NCI-H510A (cell line): ENCODE measurements around the gene SPATA20.

Source experiments
- DNase-seq: peaks from one replicate; lab custom pipeline; 2025; lab: John Stamatoyannopoulos, UW

Gene SPATA20

DNA sequence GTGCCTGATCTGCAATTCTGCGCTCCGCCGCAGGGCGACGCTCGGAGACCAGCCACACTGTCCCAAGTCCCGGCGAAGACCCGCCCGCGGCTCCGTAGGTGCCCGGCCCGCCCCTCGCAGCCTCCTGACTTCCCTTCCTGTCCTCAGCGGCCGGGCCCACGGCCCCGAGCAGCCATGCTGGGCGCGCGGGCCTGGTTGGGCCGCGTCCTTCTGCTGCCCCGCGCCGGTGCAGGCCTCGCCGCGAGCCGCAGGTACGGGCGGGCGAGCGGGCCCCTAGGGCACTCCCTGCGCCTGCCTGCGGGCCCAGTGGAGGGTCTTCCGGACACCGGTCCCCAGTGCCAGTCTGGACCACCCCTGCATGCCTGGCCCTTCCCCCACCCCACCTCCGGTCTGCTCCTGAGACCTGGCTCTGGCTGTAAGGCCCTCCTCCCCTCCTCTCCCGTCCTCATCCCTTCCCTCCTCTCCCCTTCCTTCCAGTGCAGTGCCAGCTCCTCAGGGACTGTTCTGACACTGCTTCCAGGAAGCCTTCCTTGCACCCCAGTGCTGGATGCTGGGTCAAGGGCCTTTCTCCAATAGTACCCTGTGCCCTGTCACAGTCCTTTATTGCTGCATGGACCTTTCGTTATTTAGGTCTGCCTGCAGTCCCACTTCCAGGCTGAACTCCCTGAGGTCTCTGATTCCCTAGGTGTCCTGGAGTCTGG is at the start of gene SPATA20:
Gene SPATA20 (plus strand): TSS at position 140 of the 701 bp plus-strand sequence. CDS start 35 bp downstream, at position 175.
- DNase-seq, result peak; percentile 92

DNA sequence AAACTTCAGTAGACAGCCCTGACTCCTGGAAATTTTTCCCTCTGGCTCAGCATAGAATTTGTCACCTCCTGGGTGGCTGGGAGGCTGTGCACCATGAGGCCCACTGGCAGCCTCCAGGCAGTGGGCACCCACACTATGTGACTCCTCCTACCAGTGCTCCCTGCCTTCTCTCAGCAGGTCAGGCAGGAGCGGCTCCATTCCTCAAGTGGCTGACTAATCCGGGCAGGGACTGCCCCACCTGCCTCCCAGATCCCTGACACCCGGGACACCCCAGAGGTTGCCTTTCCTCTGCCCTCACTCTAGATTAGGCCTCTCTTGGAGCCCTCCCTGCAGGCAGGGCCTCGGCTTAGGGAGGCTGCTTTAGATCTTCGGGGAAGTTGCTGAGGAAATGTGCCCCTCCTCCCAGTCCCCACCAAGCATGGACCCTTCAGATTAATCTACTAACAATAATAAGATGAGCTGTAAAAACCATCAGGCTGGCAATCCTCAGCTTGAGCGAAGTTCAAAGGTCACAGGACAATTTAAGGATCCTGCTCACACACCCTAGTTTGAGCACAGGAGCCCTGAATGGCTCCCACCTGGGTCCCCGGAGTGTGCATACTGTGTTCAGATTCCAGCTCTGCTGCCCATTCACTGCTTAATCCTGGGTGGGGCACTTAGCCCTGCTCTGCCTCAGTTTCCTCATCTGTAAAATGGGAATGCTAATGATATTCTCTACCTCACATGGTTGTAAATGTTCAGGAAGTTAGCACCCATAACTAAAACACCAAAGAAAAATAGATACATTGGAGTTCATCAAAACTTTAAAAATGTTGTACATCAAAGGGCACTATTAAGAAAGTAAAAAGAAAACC is 48.7 kb upstream of the SPATA20 start:
- no peak for DNase-seq

DNA sequence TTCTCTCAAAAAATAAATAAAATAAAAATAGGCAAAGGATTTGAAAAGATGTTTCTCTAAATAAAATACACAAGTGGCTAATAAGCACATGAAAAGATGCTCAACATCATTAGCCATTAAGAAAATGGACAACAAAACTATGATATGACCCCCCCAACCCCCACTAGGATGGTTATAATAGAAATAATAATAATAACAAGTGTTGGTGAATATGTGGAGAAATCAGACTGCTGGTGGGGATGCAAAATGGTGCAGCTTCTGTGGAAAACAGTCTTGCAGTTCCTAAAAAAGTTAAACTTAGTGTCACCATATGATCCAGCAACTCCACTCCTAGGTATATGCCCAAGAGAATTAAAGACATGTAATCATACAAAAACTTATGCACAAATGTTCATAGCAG is 47.7 kb upstream of the SPATA20 start:
- DNase-seq, result no peak

DNA sequence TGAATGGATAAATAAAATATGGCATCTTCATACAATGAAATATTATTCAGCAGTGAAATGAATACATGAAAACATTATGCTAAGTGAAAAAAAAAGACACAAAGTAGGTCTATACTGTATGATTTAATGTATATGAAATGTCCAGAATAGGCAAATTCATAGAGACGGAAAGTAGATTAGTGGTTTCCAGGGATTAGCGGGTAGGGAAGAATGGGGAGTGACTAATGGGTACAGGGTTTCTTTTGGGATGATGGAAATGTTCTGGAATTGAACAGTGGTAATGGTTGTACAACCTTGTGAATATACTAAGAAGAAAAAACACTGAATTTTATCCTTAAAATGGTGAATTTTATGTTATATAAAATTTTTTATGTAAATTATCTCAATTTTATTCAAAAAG is 47.3 kb upstream of the SPATA20 start:
- no peak for DNase-seq

DNA sequence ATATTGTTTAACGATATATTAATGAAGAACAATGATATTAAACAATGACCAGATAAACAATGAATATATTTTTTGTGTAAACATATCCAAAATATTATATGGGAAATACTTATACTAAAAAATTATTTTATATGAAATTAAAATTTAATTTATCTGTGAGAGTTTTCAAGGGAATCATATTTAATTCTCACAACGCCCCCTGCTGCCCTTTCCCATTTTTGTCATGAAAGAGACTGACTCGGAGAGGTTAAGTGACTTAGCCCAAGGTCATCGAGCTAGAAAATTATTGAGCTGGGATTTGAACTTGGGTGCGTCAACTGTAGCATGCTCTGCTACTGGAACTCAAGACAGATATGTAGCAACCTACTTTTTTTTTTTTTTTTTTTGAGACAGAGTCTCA is 45.9 kb upstream of the SPATA20 start:
- no peak for DNase-seq

DNA sequence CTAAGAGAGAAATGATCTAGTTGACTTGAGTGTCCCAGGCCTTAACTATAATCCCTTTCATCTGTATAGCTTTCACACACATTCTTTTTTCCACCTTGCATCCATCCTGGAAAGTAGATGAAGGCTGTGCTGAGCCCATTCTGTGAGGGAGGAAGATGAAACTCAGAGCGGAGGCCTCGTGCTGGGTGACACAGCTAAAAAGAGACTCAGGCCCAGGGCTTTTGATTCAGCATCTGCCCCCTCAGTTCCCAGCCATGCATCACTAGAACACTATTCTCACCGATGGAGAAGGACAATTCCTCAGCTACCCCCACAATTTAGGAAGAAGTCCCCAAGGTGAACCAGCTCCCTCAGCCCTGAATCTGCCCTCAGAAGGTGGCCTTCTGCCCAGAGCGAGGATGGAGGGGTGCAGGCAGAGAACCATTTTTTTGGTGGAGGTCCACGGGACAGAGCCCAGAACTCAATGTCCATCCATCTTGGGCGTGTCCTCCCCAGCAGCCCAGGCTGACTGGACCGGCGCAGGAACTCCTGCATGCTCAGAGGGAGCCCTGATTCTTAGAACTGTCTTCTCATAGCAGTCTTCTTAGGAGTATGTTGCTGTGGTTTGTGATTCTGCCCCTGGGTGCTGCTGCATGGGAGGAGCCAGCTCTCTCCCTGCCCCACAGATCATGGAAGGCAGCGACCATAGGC is 44.5 kb upstream of the SPATA20 start:
- DNase-seq, result no peak

DNA sequence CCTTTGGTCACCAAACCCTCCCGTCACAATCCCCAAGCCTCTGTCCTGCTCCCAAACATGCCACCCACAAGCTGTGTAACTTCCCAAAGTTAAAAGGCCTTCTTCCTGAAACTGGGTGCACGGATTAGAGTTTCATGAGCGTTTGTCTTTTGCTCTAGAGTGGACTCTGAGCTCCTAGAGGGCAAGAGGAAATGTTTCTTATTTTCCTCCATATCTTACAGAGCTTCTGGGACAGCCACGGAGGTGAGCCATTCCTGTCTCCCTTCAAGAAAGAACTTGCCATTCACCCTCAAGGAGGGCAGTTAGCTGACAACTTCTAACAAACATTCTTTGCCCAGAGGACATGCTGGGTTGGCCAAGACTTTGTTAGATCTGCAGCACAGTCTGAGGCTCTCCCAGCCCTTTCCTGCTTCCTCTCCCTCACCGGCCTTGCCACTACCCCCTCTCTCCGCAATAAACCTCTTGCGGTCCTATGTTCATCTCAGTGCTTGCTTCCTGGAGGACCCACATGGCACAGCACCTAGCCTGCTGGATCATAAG is 41.3 kb upstream of the SPATA20 start:
- no peak for DNase-seq

DNA sequence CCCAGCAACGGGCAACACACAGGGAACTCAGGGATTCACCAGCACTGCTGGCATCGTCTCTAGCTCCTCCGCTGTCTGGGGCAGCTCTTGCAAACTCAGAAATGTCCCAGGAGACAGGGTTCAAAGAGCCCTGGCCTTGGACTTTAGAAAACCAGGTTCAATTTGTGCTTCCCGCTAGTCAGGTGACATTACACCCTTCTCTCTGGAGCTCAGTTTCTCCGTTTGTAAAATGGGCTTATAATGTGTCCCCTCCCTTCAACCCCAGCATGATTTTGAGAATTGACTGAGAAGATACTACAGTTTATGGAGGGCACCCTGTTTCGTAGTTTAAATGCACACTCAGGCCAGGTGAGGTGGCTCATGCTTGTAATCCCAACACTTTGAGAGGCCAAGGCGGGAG is 40.7 kb upstream of the SPATA20 start:
- DNase-seq, result no peak

DNA sequence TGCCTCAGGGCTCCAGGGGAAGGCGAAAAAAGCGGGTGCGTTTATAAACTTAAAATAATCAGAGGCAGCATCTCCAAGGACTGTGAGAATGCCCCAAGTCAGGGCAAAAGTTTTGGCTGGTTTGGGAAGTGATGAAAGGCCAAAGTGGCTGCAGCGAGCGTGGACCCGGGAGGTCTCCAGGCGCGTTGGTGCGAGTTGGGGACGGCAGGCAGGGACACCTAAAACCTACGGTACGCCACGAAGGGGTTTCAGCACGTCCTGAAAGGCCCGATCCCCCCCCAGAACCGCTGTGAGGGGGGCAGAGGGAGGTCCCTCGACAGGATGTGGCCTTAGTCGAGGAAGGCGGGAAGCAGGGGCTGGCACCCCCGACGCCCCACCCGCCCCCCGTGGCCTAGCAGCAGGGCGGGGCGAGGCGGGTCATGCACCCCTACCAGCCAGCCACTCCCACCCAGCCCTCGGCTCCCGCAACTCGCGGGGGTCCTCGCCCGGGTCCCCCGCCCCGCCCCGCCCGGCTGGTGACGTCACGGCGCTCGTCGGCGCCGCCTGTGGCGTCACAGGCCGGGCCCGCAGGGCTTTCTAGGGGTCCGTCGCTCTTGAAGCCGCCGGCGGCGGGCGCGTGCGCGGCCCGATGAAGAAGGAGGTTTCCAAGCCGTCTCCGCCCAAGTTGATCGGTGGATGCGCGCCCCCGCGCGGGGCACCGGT is 39.0 kb upstream of the SPATA20 start, which contains the start of gene MYCBPAP:
Gene MYCBPAP (plus strand): TSS at position 569 of the 702 bp plus-strand sequence. CDS start 236 bp downstream, outside the sequence.
- peak; percentile 66 for DNase-seq

DNA sequence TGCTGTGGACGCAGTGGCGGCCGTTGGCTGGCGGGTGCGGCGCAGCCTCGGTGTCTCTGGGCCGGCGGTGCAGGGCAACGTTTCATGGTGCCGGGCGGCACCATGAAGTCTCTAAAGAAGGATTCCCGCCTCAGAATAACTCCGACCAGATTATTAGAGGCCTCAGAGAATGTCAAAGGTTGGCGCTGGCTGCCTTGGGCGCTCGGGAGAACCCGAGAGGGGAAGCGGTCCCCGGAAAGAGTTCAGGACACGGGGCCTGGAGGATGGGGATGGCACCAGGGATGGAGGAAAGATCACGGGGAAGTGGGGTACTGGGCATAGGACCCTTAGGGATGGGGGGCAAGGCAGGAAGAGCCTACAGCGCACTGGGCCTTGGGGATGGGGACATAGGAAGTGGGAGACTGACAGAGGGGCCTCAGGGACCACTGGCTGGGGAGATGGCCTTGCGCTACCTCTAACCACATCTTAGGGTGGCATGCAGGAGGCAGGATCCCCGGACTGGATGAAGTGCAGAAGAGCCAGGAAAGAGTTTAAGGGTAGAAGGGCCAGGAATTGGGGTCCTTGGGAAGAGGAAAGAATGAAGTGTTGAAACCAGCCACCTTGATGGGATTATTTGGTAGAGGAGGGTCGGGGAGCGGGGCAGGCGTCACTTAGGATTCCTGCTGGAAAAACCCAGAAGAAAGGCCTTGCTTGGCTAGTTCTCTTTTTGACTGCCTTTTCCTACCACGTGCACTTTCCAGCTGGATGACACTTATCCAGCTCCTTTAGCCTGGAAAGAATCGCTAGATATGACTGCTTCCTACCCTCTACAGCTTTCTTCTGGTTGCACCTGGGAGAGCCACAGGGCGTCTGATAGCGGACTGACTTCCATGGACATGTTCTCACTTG is 38.2 kb upstream of the SPATA20 start:
- no peak for DNase-seq

DNA sequence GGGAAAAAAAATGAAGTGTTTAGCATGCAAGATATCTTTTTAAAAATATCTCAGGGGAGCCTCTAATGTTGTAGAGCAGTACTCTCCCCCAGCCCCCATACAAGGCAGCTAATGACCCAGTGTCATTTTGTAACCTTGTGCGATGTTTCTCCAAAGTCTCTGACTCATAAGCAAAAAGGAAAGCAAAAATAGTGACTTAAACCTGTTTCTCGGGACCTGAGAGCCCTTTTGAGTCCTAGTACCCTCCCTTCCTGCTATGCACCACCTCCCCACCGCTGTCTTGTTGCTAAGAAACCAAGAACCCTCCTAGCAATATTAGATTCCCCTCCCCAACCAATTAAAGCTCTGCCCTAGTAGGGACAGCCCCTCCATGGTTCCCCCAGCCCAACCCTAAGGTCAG is 35.9 kb upstream of the SPATA20 start:
- DNase-seq, result no peak

DNA sequence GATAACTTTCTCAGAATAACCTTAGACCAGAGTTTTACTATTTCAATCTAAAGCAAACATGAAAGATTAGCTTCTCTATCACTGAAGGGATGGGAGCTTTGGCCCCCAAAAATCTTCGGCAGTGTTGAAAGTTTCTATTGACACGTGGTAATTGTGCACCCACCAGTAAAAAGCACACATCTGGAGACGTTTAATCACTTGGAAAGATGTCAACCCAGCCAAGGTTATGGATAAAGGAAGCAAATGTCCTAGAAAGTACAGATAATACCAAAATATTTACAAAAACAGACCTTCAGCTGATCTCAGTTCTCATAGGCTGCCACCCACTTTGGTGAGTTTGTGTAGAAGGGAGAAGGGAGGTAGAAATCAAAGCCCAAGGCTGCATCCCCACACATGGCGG is 33.5 kb upstream of the SPATA20 start:
- no peak for DNase-seq

DNA sequence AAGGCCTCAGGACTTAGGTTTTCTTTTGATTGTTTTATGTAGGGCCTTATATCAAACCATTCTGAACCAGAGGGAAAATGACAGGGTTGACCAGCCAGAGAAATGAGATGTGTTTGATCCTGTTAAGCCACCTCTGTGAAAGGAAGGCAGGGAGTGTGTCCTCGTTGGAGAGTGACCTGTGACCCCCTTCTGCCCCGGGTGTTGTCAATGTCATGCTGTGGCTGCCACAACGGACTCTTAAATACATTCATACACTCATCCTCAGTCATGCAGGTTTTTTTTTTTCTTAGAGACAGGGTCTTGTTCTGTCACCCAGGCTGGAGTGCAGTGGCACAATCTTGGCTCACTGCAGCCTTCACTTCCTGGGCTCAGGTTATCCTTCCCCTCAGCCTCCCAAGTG is 32.6 kb upstream of the SPATA20 start:
- DNase-seq, result no peak

DNA sequence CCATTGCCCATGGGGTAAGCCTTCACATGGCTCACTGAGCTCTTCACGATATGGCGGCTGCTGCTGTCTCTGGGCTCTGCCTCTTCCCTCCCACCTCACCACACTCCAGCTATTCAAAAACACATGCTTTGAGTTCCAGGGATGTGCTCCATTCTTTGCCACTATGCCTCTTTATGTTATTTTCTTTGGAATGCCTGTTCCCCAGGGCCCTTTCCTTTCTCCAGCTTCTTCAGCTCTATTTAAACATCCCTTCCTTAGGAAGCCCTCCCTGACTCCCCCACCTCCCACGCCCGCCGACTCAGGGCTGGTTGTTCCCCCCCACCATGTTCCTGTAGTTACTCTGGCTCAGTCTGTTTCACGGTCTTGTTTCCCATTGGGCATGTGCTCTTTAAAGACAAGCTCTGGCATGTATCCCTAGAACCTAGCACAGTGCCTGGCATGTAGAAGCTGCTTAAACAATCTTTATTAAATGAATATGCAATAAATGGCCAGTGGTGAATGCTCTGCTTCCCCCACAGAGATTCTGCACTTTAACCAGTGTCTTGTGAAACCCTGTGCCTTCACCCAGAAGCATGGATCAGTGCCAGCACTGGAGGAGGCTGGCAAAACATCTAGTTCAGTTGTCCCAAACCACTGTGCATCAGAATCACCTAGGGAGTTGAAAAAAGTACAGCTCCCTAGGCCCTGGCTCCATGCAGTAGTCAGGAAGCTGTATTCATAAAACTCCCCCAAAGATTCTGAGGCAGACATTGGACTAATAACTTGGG is 31.9 kb upstream of the SPATA20 start:
- no peak for DNase-seq

DNA sequence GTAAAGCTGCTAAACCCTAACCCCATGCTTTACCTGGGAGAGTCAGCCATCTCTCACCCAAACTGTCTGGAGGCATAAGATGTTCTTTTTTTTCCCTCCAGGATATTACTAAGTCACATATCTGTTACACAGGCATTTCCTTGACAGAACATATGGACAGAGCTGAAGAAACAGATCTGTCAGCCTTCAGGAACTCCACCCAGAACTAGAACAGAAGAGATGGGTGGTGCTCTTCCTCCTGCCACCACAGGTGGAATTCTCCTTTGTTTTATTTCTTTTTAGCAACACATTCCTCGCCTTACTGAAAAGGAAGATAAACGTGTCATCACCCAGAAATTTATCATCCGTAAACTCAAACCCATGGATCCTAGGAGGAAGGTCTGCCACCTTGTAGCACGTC is 30.0 kb upstream of the SPATA20 start:
- DNase-seq, result no peak

DNA sequence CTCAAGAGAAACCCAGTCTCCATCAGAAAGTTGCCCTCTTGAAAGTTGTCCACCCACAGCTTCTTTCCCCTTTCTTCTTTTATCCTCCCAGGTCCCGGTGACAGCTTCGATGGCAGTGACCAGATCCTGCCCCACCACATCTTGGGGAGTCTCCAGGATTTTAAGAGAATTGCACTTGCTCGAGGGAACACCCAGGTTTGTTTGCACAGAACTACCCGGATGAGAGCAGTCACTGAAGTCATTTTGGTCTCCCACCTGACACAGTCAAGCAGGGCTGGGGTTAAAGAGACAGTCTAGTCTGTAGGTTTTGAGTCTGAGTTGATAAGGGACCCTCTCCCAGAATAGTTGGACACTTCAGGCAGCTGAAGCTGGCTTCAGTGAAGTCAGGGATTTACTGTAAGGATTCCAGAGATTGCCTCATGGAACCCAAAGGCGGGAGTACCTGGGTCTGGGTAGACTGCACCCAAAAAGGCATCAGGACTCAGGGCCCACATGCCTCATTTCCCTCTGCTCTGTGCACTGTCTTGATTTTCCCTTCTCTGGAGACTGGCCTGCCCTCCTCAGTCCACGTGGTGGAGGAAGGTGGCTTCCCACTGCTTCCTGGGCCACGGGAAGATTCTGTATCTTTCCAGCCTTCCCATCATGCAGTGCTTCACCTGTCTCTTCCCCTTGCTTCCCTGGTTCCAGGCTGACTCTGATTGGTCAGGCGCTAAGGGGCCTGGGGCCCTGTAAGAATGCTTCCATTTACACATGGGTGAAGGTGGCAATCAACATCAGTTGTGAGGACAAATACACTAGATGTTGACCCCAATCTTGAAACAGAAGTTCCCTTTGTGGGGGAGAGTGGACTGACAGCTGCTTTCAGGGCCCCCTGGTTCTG is 29.2 kb upstream of the SPATA20 start:
- no peak for DNase-seq

DNA sequence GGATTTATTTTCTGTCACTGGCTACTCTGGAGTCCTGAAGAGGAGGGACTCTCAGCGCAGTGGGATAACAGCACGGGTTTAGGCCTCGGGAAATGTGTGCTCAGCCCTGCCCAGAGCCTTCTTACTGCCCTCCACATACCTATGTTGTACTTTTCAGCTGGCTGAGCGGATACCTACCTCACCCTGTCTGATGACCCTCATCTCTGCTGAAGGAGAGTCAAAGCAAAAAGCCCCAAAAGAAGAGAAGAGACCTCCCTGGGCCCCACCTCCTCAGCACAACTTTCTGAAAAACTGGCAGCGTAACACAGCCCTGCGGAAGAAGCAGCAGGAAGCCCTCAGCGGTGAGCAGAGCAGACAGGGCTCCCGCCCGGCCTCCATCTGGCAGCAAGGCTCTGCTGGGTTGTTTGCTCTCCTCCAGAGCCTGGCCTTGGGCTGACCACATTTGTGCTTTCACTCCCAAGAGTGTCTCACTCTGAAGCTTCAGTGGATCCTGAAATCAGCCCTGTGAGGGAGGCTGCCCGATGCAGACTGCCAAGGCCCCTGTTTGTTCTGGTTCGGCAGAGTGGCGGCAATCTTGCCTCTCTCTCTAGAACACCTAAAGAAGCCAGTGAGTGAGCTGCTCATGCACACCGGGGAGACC is 28.5 kb upstream of the SPATA20 start:
- no peak for DNase-seq

DNA sequence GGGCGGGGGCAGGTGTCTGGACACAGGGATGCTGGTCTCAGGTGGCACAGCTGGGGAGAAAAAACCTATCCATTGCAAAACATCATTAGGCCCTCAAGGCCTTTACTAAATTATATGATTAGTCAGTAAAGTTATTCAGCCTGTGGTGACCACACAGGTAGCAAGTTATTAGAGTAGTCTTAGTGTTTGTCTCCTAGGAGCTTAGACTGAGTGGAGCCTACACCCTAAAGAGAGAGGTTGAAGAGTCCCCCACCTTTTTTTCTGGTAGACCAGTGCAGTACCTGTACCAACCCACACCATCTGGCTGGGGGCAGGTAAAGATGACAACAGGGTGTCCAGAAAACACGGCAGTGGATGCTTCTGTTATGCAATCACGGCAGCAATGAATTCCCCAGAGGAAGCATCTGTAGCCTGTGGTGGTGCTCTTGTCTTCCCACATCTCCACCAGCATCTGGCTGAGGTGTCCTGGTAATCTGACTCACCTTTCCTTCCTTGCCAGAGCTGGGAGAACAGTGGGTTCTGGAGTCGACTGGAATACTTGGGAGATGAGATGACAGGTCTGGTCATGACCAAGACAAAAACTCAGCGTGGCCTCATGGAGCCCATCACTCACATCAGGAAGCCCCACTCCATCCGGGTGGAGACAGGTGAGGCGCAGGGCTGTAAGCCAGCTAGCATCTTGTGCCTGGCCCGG is 27.7 kb upstream of the SPATA20 start:
- no peak for DNase-seq
